ENCODE measurements around the gene MAGI1. TPM values are rescaled to one million over a fixed set of nuclear protein-coding genes. Genes with fewer than 3 reads are reported as not detected.

The MAGI1 gene
- total RNA-seq, 4 donors from 2014 or later = 49.5 to 72.1 (median 67.6) TPM

DNA sequence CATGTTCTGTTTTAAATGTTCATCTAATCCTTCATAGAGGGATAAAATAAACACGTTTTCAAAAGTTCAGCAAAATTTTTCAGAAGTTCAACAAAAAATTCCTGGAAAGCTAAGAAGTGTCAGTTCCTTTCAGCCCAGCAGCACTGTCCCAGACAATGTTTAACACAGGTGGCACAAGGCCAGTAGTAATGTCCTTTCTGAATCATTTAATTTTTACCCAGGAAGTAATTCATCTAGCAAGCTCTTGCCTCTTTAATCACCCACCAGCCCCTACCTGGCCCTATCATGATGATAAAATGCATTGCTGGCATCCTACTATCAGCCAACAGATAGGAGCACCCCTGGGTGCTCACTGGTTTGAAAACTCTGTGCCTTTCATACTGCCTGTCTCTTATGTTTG lies 723.8 kb downstream of the MAGI1 start:
- DNase-seq = no peak
- Histone ChIP-seq H3K27me3 (no peaks in the 10 kb centered on the region), H3K27ac (no peak overlapping the region), H3K4me3 (no peak overlapping the region), H3K4me1 (no peaks in the 10 kb centered on the region), H3K36me3 (no peaks in the 10 kb centered on the region), H3K9me3 (no peaks in the 10 kb centered on the region)
- TF ChIP-seq, protein P1, sequence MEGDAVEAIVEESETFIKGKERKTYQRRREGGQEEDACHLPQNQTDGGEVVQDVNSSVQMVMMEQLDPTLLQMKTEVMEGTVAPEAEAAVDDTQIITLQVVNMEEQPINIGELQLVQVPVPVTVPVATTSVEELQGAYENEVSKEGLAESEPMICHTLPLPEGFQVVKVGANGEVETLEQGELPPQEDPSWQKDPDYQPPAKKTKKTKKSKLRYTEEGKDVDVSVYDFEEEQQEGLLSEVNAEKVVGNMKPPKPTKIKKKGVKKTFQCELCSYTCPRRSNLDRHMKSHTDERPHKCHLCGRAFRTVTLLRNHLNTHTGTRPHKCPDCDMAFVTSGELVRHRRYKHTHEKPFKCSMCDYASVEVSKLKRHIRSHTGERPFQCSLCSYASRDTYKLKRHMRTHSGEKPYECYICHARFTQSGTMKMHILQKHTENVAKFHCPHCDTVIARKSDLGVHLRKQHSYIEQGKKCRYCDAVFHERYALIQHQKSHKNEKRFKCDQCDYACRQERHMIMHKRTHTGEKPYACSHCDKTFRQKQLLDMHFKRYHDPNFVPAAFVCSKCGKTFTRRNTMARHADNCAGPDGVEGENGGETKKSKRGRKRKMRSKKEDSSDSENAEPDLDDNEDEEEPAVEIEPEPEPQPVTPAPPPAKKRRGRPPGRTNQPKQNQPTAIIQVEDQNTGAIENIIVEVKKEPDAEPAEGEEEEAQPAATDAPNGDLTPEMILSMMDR (IDR thresholded peaks at IDR 0.05) = no peak
- no peak for TF ChIP-seq POLR2A (IDR thresholded peaks at IDR 0.05)

- no peak for TF ChIP-seq POLR2A (IDR thresholded peaks at IDR 0.05)
- TF ChIP-seq, protein P1 (IDR thresholded peaks at IDR 0.05) = no peak
- DNase-seq = no peak
- Histone ChIP-seq H3K4me1 (no peaks in the 10 kb centered on the region), H3K36me3 (no peaks in the 10 kb centered on the region), H3K27me3 (no peaks in the 10 kb centered on the region), H3K9me3 (no peaks in the 10 kb centered on the region), H3K4me3 (no peak overlapping the region), H3K27ac (no peak overlapping the region)
Observed at GRCh38 chr3:65314269-65314668, 724.4 kb downstream of the MAGI1 start.

GRCh38 chr3:65313666-65314065 lies 725.1 kb downstream of the MAGI1 start:
- Histone ChIP-seq H3K27me3 (no peaks in the 10 kb centered on the region), H3K27ac (no peak overlapping the region), H3K36me3 (no peaks in the 10 kb centered on the region), H3K4me1 (no peaks in the 10 kb centered on the region), H3K4me3 (no peak overlapping the region), H3K9me3 (no peaks in the 10 kb centered on the region)
- no peak for DNase-seq
- TF ChIP-seq POLR2A (IDR thresholded peaks at IDR 0.05) = no peak
- TF ChIP-seq, protein P1 (IDR thresholded peaks at IDR 0.05) = no peak

DNA sequence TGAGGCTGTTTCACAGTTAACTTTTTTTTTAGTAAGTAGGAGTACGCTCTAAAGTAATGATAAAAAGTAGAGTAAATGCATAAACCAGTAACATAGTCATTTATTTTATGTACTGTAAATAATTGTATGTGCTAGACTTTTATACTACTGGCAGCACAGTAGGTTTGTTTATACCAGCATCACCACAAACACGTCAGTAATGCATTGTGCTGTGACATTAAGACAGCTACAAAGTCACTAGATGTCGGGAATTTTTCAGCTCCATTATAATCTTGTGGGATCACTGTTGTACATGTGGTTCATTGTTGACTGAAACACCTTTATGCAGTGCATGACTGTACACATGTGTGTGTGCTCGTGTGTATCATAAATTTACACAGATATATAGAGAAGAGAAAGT lies 732.9 kb downstream of the MAGI1 start:
- H3K27ac ChIP-seq = no peak overlapping the region
- H3K4me3 ChIP-seq = no peak overlapping the region
- H3K4me1 ChIP-seq = no peaks in the 10 kb centered on the region
- TF ChIP-seq POLR2A (IDR thresholded peaks at IDR 0.05) = no peak
- TF ChIP-seq, protein P1 (IDR thresholded peaks at IDR 0.05) = no peak
- H3K9me3 ChIP-seq = no peaks in the 10 kb centered on the region
- no peak for DNase-seq
- no peaks in the 10 kb centered on the region for H3K36me3 ChIP-seq
- no peaks in the 10 kb centered on the region for H3K27me3 ChIP-seq

Small RNAs within 50 kb of the gene (small RNA-seq; reads per million reads assigned to genes)
- 0 reads per million in 2 donors for gene RF00019

Other genes with a start within 250 kb of the MAGI1 start
- gene SLC25A26, start 182.1 kb upstream of the MAGI1 start, total RNA-seq = 10 to 100 TPM; 11.9 to 28.9 (median 17.7) TPM